ENCODE data around the gene PCDHGB5. TPM values are rescaled to one million over a fixed set of nuclear protein-coding genes. Genes with fewer than 3 reads are reported as not detected.
A peak's percentile ranks its signal among the peaks of the same experiment; 100 is the strongest.
"Not testable (repeated sequence)": the region's sequence is repeated elsewhere in the genome, so short reads cannot be mapped to it uniquely, and the experiment has no call there.

Gene PCDHGB5
- total RNA-seq, 2 experiments from 2014 or later, result 0.16 TPM; not detected in 1

DNA sequence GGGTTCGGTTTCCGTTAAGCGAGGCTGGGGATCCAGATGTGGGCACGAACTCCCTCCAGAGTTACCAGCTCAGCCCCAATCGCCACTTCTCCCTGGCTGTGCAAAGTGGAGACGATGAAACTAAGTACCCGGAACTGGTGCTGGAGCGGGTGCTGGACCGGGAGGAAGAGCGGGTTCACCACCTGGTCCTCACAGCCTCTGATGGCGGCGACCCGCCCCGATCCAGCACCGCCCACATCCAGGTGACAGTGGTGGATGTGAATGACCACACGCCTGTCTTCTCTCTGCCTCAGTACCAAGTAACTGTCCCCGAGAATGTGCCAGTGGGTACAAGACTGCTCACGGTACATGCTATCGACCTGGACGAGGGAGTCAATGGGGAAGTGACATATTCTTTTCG, 14.4 kb upstream of the PCDHGB5 start:
- Mint-ChIP-seq H3K9me3 (ENCODE audit: insufficient read depth) (peaks cover 21% of the 10 kb centered on the region), H3K4me3 (no peak overlapping the region), H3K4me1 (ENCODE audit: low read depth) (no peaks in the 10 kb centered on the region), H3K27ac (no peak overlapping the region), H3K27me3 (ENCODE audit: low read depth) (peaks cover 37% of the 10 kb centered on the region), H3K36me3 (ENCODE audit: low read depth) (peaks cover 2% of the 10 kb centered on the region)
- ATAC-seq, result no peak
- POLR2A ChIA-PET, result no interaction called here
- no peak for DNase-seq
- CTCF ChIA-PET, result interaction anchor here (1.5 to 1.7 kb wide), 2 partner anchors 9 to 13 kb away, joined by 4 to 5 read pairs; partner anchors contain the start of genes PCDHGA6 and PCDHGB3

- DNase-seq (no peak), ATAC-seq (no peak)
- Mint-ChIP-seq H3K27ac (no peak overlapping the region), H3K9me3 (ENCODE audit: insufficient read depth) (peaks cover 33% of the 10 kb centered on the region), H3K36me3 (ENCODE audit: low read depth) (peaks cover 2% of the 10 kb centered on the region), H3K27me3 (ENCODE audit: low read depth) (peaks cover 40% of the 10 kb centered on the region), H3K4me3 (no peak overlapping the region), H3K4me1 (ENCODE audit: low read depth) (no peaks in the 10 kb centered on the region)
- ChIA-PET POLR2A (no interaction called here), CTCF (interaction anchor here (1.1 kb wide), 1 partner anchor 15 kb away, joined by 3 read pairs; the partner anchor contains the start of gene PCDHGB3)
Measured at GRCh38 chr5:141384471-141385267, 13.1 kb upstream of the PCDHGB5 start.

DNA sequence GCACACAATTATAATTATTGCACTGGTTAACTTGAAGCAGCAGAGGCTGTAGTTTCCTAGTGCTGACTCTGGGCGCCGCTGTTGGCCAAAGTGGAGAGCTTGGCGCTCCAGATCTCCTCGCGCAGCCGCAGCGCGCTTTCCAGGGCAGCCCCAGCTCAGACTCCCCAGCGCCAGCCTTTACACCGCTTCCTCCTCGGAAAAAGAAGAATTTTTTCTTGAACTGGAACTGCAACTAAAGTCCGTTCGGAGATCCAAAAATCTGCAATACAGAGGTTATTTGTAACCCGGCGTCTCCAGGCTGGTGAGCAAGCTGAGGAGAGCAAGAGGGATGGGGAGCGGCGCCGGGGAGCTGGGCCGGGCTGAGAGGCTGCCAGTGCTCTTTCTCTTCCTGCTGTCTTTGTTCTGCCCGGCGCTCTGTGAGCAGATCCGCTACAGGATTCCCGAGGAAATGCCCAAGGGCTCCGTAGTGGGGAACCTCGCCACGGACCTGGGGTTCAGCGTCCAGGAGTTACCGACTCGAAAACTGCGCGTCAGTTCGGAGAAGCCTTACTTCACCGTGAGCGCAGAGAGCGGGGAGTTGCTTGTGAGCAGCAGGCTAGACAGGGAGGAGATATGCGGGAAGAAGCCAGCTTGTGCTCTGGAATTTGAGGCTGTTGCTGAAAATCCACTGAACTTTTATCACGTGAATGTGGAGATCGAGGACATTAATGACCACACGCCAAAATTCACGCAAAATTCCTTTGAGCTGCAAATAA, 10.0 kb upstream of the PCDHGB5 start, which contains the start of gene PCDHGB4:
PCDHGB4 (plus strand) TSS at position 142 of the 755 bp plus-strand sequence; CDS start at position 329, 187 bp downstream.
- peaks cover 34% of the 10 kb centered on the region for H3K9me3 Mint-ChIP-seq (ENCODE audit: insufficient read depth)
- H3K4me3 Mint-ChIP-seq, result peak within 1 kb of the TSS; percentile 0
- H3K27me3 Mint-ChIP-seq (ENCODE audit: low read depth), result peaks cover 38% of the 10 kb centered on the region
- POLR2A ChIA-PET; H3K27ac Mint-ChIP-seq; H3K4me1 Mint-ChIP-seq (ENCODE audit: low read depth); H3K36me3 Mint-ChIP-seq (ENCODE audit: low read depth): not testable (repeated sequence)
- DNase-seq (peak; percentile 34), ATAC-seq (peak; percentile 44)
- CTCF ChIA-PET, result interaction anchor here (2.5 kb wide), 1 partner anchor 26 kb away, joined by 9 read pairs; the partner anchor contains the start of gene PCDHGA10

DNA sequence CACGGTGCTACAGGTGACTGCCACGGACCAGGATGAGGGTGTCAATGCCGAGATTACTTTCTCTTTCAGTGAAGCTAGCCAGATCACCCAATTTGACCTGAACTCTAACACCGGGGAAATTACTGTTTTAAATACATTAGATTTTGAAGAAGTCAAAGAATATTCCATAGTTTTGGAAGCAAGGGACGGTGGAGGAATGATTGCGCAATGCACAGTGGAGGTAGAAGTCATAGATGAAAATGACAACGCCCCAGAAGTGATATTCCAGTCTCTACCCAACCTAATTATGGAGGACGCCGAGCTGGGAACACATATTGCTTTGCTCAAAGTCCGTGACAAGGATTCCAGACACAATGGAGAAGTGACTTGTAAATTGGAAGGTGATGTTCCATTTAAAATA, 9.1 kb upstream of the PCDHGB5 start:
- no peak overlapping the region for H3K27ac Mint-ChIP-seq
- H3K27me3 Mint-ChIP-seq (ENCODE audit: low read depth), result peaks cover 32% of the 10 kb centered on the region
- CTCF ChIA-PET, result interaction anchor here (0.8 to 2.5 kb wide), 2 partner anchors 25 to 125 kb away, joined by 3 to 9 read pairs; partner anchors contain the start of gene PCDHGA10
- peak overlapping the region; percentile 0 for H3K4me3 Mint-ChIP-seq
- ATAC-seq, result no peak
- no peaks in the 10 kb centered on the region for H3K4me1 Mint-ChIP-seq (ENCODE audit: low read depth)
- DNase-seq, result no peak
- H3K36me3 Mint-ChIP-seq (ENCODE audit: low read depth), result peaks cover 5% of the 10 kb centered on the region
- H3K9me3 Mint-ChIP-seq (ENCODE audit: insufficient read depth), result peaks cover 32% of the 10 kb centered on the region
- POLR2A ChIA-PET, result no interaction called here

GRCh38 chr5:141389153-141390042, 8.3 kb upstream of the PCDHGB5 start:
- H3K4me3 Mint-ChIP-seq, result no peak overlapping the region
- POLR2A ChIA-PET, result no interaction called here
- peaks cover 34% of the 10 kb centered on the region for H3K9me3 Mint-ChIP-seq (ENCODE audit: insufficient read depth)
- H3K36me3 Mint-ChIP-seq (ENCODE audit: low read depth), result peaks cover 6% of the 10 kb centered on the region
- CTCF ChIA-PET, result interaction anchor here (0.8 to 2.5 kb wide), 2 partner anchors 24 to 124 kb away, joined by 3 to 9 read pairs; partner anchors contain the start of gene PCDHGA10
- DNase-seq (no peak), ATAC-seq (no peak)
- H3K27ac Mint-ChIP-seq, result no peak overlapping the region
- peaks cover 30% of the 10 kb centered on the region for H3K27me3 Mint-ChIP-seq (ENCODE audit: low read depth)
- no peaks in the 10 kb centered on the region for H3K4me1 Mint-ChIP-seq (ENCODE audit: low read depth)

GRCh38 chr5:141392429-141393198, 5.1 kb upstream of the PCDHGB5 start, which contains the start of gene PCDHGA8:
Gene PCDHGA8, plus strand, starts transcription at chr5:141392633. Its CDS starts 181 bp downstream, at chr5:141392814.
- POLR2A ChIA-PET, result no interaction called here
- ATAC-seq, result no peak
- CTCF ChIA-PET, result interaction anchor here (1.0 to 2.2 kb wide), 5 partner anchors 21 to 120 kb away, joined by 3 to 8 read pairs (median 6); partner anchors contain the start of genes PCDHGA10, PCDHGA11, PCDHGA12 and TAF7
- no peak within 1 kb of the TSS for H3K4me3 Mint-ChIP-seq
- H3K9me3 Mint-ChIP-seq (ENCODE audit: insufficient read depth), result peaks cover 39% of the 10 kb centered on the region
- H3K4me1 Mint-ChIP-seq (ENCODE audit: low read depth), result no peaks in the 10 kb centered on the region
- DNase-seq, result no peak
- no peak within 1 kb of the TSS for H3K27ac Mint-ChIP-seq
- H3K36me3 Mint-ChIP-seq (ENCODE audit: low read depth), result peaks cover 9% of the 10 kb centered on the region
- peaks cover 35% of the 10 kb centered on the region for H3K27me3 Mint-ChIP-seq (ENCODE audit: low read depth)

DNA sequence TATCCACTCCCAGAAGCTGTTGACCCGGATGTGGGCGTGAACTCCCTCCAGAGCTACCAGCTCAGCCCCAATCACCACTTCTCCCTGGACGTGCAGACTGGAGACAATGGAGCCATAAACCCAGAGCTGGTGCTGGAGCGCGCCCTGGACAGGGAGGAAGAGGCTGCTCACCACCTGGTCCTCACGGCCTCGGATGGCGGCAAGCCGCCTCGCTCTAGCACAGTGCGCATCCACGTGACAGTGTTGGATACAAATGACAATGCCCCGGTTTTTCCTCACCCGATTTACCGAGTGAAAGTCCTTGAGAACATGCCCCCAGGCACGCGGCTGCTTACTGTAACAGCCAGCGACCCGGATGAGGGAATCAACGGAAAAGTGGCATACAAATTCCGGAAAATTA, 4.5 kb upstream of the PCDHGB5 start:
- CTCF ChIA-PET, result interaction anchor here (1.0 to 2.2 kb wide), 4 partner anchors 20 to 120 kb away, joined by 3 to 8 read pairs (median 6); partner anchors contain the start of genes PCDHGA10, PCDHGA11 and PCDHGA12
- H3K27ac Mint-ChIP-seq, result no peak overlapping the region
- H3K27me3 Mint-ChIP-seq (ENCODE audit: low read depth), result peaks cover 34% of the 10 kb centered on the region
- peaks cover 39% of the 10 kb centered on the region for H3K9me3 Mint-ChIP-seq (ENCODE audit: insufficient read depth)
- POLR2A ChIA-PET, result no interaction called here
- ATAC-seq (no peak), DNase-seq (no peak)
- H3K4me3 Mint-ChIP-seq, result no peak overlapping the region
- peaks cover 9% of the 10 kb centered on the region for H3K36me3 Mint-ChIP-seq (ENCODE audit: low read depth)
- no peaks in the 10 kb centered on the region for H3K4me1 Mint-ChIP-seq (ENCODE audit: low read depth)

GRCh38 chr5:141394401-141395187, 3.2 kb upstream of the PCDHGB5 start:
- CTCF ChIA-PET, result interaction anchor here (1.0 to 3.7 kb wide), 4 partner anchors 19 to 172 kb away, joined by 3 to 17 read pairs (median 4); partner anchors contain the start of gene PCDHGA10
- not testable (repeated sequence) for H3K27ac Mint-ChIP-seq

GRCh38 chr5:141398608-141399007, 861 bp downstream of the PCDHGB5 start:
- CTCF ChIA-PET, result interaction anchor here (1.8 to 3.7 kb wide), 4 partner anchors 15 to 165 kb away, joined by 5 to 17 read pairs (median 6); partner anchors contain the start of gene PCDHGA10
- H3K27me3 Mint-ChIP-seq (ENCODE audit: low read depth), result peaks cover 46% of the 10 kb centered on the region
- peak overlapping the region; percentile 4 for H3K4me3 Mint-ChIP-seq
- no peak overlapping the region for H3K27ac Mint-ChIP-seq
- H3K9me3 Mint-ChIP-seq (ENCODE audit: insufficient read depth), result peaks cover 31% of the 10 kb centered on the region
- H3K36me3 Mint-ChIP-seq (ENCODE audit: low read depth), result peaks cover 11% of the 10 kb centered on the region
- POLR2A ChIA-PET, result no interaction called here
- DNase-seq, result no peak
- ATAC-seq, result no peak
- H3K4me1 Mint-ChIP-seq (ENCODE audit: low read depth), result peaks cover 3% of the 10 kb centered on the region

More at GRCh38 chr5:141394401-141395187, 3.2 kb upstream of the PCDHGB5 start:
- H3K4me1 Mint-ChIP-seq (ENCODE audit: low read depth); POLR2A ChIA-PET; DNase-seq; ATAC-seq; H3K4me3 Mint-ChIP-seq: not testable (repeated sequence)
- H3K9me3 Mint-ChIP-seq (ENCODE audit: insufficient read depth), result peaks cover 38% of the 10 kb centered on the region
- peaks cover 15% of the 10 kb centered on the region for H3K36me3 Mint-ChIP-seq (ENCODE audit: low read depth)
- H3K27me3 Mint-ChIP-seq (ENCODE audit: low read depth), result peaks cover 35% of the 10 kb centered on the region

Data from activated CD8-positive, alpha-beta T cell treated with anti-CD3 and anti-CD28 coated beads, Interleukin-2, amount 10 ng/mL, durations not matched to agents 7 days and 5 days (primary cell).